ENCODE measurements around the gene GK. TPM values are rescaled to one million over a fixed set of nuclear protein-coding genes. Genes with fewer than 3 reads are reported as not detected.

Gene GK
- total RNA-seq, 1 experiment from 2014 or later = 9.8 TPM

DNA sequence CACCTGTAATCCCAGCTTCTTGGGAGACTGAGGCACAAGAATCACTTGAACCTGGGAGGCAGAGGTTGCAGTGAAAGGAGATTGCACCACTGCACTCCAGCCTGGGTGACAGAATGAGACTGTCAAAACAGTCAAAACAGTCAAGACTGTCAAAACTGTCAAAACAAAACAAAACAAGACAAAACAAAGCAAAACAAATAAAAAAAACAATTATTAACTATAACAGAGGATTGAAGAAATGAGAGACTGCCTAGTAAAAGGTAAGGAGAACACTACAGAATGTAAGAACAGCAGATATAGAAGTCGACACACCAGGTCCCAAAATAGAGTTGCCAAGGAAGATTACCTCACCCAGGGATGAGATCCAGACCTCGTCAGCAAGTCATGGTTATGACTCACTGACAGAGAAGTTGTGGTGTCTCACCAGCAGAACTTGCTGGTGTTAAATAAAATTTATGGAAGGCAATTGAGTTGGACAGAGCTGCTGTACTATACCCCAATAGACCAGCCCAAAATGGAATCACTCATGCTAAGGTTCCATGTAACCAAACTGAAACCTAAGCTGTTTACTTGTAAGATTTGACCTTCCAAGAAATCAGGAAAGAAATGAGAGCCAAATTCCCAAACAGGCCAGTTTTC, 32.1 kb upstream of the GK start:
- Histone ChIP-seq H3K14ac (ENCODE audit: insufficient read depth, low read length) (no peak overlapping the region), H3K79me1 (ENCODE audit: insufficient read depth, low read depth, low read length, poor library complexity, severe bottlenecking) (no peaks in the 10 kb centered on the region), H3K27ac (ENCODE audit: insufficient read length, low read depth, low read length) (no peak overlapping the region), H4K8ac (replicated peaks; ENCODE audit: insufficient read length, low read depth, low read length) (no peak overlapping the region), H3T11ph (ENCODE audit: low read length) (no peak overlapping the region), H2BK20ac (ENCODE audit: low read depth, low read length, poor library complexity, severe bottlenecking) (no peak overlapping the region), H2AK5ac (ENCODE audit: insufficient read length, low read length) (no peak overlapping the region), H2BK15ac (ENCODE audit: low read depth, low read length) (no peak overlapping the region), H2BK12ac (ENCODE audit: insufficient read length, low read depth, low read length) (no peak overlapping the region), H4K91ac (ENCODE audit: insufficient read length, low read depth, low read length) (no peak overlapping the region), H3K9ac (ENCODE audit: extremely low read depth, insufficient read length, low read length) (no peak overlapping the region), H2BK120ac (ENCODE audit: low read depth, low read length, poor library complexity, severe bottlenecking) (no peak overlapping the region), H3K4me1 (ENCODE audit: insufficient read depth, low read length) (no peaks in the 10 kb centered on the region; the same call in 1 of the 2 replicates), H3K27me3 (ENCODE audit: insufficient read depth, low read length) (no peaks in the 10 kb centered on the region), H3K9me3 (ENCODE audit: control insufficient read depth, low read depth, low read length) (peaks cover 9% of the 10 kb centered on the region), H2BK5ac (ENCODE audit: insufficient read length, low read length) (no peak overlapping the region), H2AFZ (ENCODE audit: low read length) (no peak overlapping the region), H3K79me2 (ENCODE audit: insufficient read depth, low read length) (no peaks in the 10 kb centered on the region), H3K4me2 (ENCODE audit: insufficient read depth, insufficient read length, low read length) (no peak overlapping the region), H3K18ac (ENCODE audit: insufficient read length, low read depth, low read length) (no peak overlapping the region), H4K20me1 (ENCODE audit: control insufficient read depth, insufficient read depth, insufficient read length) (no peaks in the 10 kb centered on the region), H3K4ac (ENCODE audit: low read depth, low read length) (no peak overlapping the region), H3K23me2 (ENCODE audit: insufficient read length, low read depth, low read length, poor library complexity, severe bottlenecking) (no peaks in the 10 kb centered on the region), H3K56ac (ENCODE audit: insufficient read length, low read depth, low read length) (no peak overlapping the region), H3K23ac (ENCODE audit: insufficient read length, low read depth, low read length) (no peak overlapping the region), H4K5ac (ENCODE audit: insufficient read length, low read depth, low read length) (no peak overlapping the region)
- Mint-ChIP-seq H3K27me3 (ENCODE audit: low read depth) (no peaks in the 10 kb centered on the region), H3K36me3 (ENCODE audit: insufficient read depth in 1 of 3, low read depth in 3 of 3) (peaks cover 5 to 20% (median 9%) of the 10 kb centered on the region in 3 experiments; a peak in 6 of 7 replicates), H3K27ac (no peak overlapping the region), H3K9me3 (peaks cover 51 to 69% of the 10 kb centered on the region in 2 experiments), H3K4me3 (no peak overlapping the region), H3K4me1 (peaks cover 7 to 9% of the 10 kb centered on the region in 2 experiments; a peak in 3 of 4 replicates)
- WGBS (ENCODE audit: extremely low coverage, insufficient read length, low lambda C conversion rate) = no CpG with 5 or more reads among the region's 2 CpGs
- DNase-seq = no peak
- TF ChIP-seq, protein P1, sequence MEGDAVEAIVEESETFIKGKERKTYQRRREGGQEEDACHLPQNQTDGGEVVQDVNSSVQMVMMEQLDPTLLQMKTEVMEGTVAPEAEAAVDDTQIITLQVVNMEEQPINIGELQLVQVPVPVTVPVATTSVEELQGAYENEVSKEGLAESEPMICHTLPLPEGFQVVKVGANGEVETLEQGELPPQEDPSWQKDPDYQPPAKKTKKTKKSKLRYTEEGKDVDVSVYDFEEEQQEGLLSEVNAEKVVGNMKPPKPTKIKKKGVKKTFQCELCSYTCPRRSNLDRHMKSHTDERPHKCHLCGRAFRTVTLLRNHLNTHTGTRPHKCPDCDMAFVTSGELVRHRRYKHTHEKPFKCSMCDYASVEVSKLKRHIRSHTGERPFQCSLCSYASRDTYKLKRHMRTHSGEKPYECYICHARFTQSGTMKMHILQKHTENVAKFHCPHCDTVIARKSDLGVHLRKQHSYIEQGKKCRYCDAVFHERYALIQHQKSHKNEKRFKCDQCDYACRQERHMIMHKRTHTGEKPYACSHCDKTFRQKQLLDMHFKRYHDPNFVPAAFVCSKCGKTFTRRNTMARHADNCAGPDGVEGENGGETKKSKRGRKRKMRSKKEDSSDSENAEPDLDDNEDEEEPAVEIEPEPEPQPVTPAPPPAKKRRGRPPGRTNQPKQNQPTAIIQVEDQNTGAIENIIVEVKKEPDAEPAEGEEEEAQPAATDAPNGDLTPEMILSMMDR (conservative IDR thresholded peaks at IDR 0.05) = no peak
